Measurements from ENCODE around the gene THADA. TPM values are rescaled to one million over a fixed set of nuclear protein-coding genes. Genes with fewer than 3 reads are reported as not detected.

The THADA gene
- total RNA-seq, 1 experiment from 2014 or later, result 20.1 TPM

- H3K27ac ChIP-seq (ENCODE audit: insufficient read length, low read depth, low read length), result no peak overlapping the region
- no peak overlapping the region for H4K91ac ChIP-seq (ENCODE audit: insufficient read length, low read depth, low read length)
- DNase-seq, result no peak
- Mint-ChIP-seq H3K4me1 (peaks cover 10 to 13% of the 10 kb centered on the region in 2 experiments), H3K4me3 (no peak overlapping the region), H3K36me3 (ENCODE audit: insufficient read depth in 1 of 3, low read depth in 3 of 3) (peaks cover 0 to 14% (median 3%) of the 10 kb centered on the region in 3 experiments; a peak in 4 of 7 replicates), H3K9me3 (no peaks in the 10 kb centered on the region), H3K27me3 (ENCODE audit: low read depth) (no peaks in the 10 kb centered on the region), H3K27ac (no peak overlapping the region)
- H3T11ph ChIP-seq (ENCODE audit: low read length), result no peak overlapping the region
- peaks cover 9% of the 10 kb centered on the region for H3K23me2 ChIP-seq (ENCODE audit: insufficient read length, low read depth, low read length, poor library complexity, severe bottlenecking)
- H2AK5ac ChIP-seq (ENCODE audit: insufficient read length, low read length), result no peak overlapping the region
- H2BK120ac ChIP-seq (ENCODE audit: low read depth, low read length, poor library complexity, severe bottlenecking), result no peak overlapping the region
- no peak overlapping the region for H3K23ac ChIP-seq (ENCODE audit: insufficient read length, low read depth, low read length)
- no peak overlapping the region for H2AFZ ChIP-seq (ENCODE audit: low read length)
- no peak overlapping the region for H3K4me2 ChIP-seq (ENCODE audit: insufficient read depth, insufficient read length, low read length)
- no peak overlapping the region for H2BK12ac ChIP-seq (ENCODE audit: insufficient read length, low read depth, low read length)
- H2BK20ac ChIP-seq (ENCODE audit: low read depth, low read length, poor library complexity, severe bottlenecking), result no peak overlapping the region
- no peak overlapping the region for H3K18ac ChIP-seq (ENCODE audit: insufficient read length, low read depth, low read length)
- H3K79me2 ChIP-seq (ENCODE audit: insufficient read depth, low read length), result peaks cover 3% of the 10 kb centered on the region; the same call in 1 of the 2 replicates
- no peak overlapping the region for H3K9ac ChIP-seq (ENCODE audit: extremely low read depth, insufficient read length, low read length)
- H4K8ac ChIP-seq (replicated peaks; ENCODE audit: insufficient read length, low read depth, low read length), result no peak overlapping the region
- H3K4me1 ChIP-seq (ENCODE audit: insufficient read depth, low read length), result no peaks in the 10 kb centered on the region
- H3K56ac ChIP-seq (ENCODE audit: insufficient read length, low read depth, low read length), result no peak overlapping the region
- no peaks in the 10 kb centered on the region for H3K27me3 ChIP-seq (ENCODE audit: insufficient read depth, low read length)
- H2BK15ac ChIP-seq (ENCODE audit: low read depth, low read length), result no peak overlapping the region
- no peaks in the 10 kb centered on the region for H4K20me1 ChIP-seq (ENCODE audit: control insufficient read depth, insufficient read depth, insufficient read length)
- H3K14ac ChIP-seq (ENCODE audit: insufficient read depth, low read length), result no peak overlapping the region
- no peak overlapping the region for H3K4ac ChIP-seq (ENCODE audit: low read depth, low read length)
- no peaks in the 10 kb centered on the region for H3K79me1 ChIP-seq (ENCODE audit: insufficient read depth, low read depth, low read length, poor library complexity, severe bottlenecking)
- no peaks in the 10 kb centered on the region for H3K9me3 ChIP-seq (ENCODE audit: control insufficient read depth, low read depth, low read length)
- no peak for TF ChIP-seq CTCF (conservative IDR thresholded peaks at IDR 0.05)
- no peak overlapping the region for H4K5ac ChIP-seq (ENCODE audit: insufficient read length, low read depth, low read length)
- no peak overlapping the region for H2BK5ac ChIP-seq (ENCODE audit: insufficient read length, low read length)
Measured at GRCh38 chr2:43592443-43592842, 3.4 kb downstream of the THADA start.

Data from H9 (cell line).